Activated CD8-positive, alpha-beta memory T cell treated with anti-CD3 and anti-CD28 coated beads for 48 hours (primary cell): ENCODE results near the gene HOXC11.

Source experiments
- DNase-seq, 3 experiments: peaks; one replicate each; pipeline ENCODE4 v3.0.0-alpha.2; 2020; ENCODE audit warnings: low read depth in 2 of 3, low spot score in 2 of 3

The HOXC11 gene

GRCh38 chr12:53956251-53956887 lies 16.6 kb upstream of the HOXC11 start:
- DNase-seq: no peak

GRCh38 chr12:53956914-53957536 lies 15.9 kb upstream of the HOXC11 start:
- DNase-seq: no peak

GRCh38 chr12:53958128-53958527 lies 14.8 kb upstream of the HOXC11 start:
- no peak for DNase-seq

- DNase-seq: no peak
Observed at GRCh38 chr12:53959314-53959713, 13.6 kb upstream of the HOXC11 start.

- DNase-seq: no peak
Observed at GRCh38 chr12:53960187-53961024, 12.5 kb upstream of the HOXC11 start.

- no peak for DNase-seq
Observed at GRCh38 chr12:53961025-53961761, 11.7 kb upstream of the HOXC11 start.

- no peak for DNase-seq
Observed at GRCh38 chr12:53963005-53963404, 9.9 kb upstream of the HOXC11 start.

- no peak for DNase-seq
Observed at GRCh38 chr12:53963434-53964314, 9.3 kb upstream of the HOXC11 start.

GRCh38 chr12:53964315-53964713 lies 8.6 kb upstream of the HOXC11 start:
- no peak for DNase-seq

- DNase-seq: no peak
Observed at GRCh38 chr12:53965281-53966084, 7.4 kb upstream of the HOXC11 start.

GRCh38 chr12:53966085-53966384 lies 6.9 kb upstream of the HOXC11 start:
- no peak for DNase-seq

- no peak for DNase-seq
Observed at GRCh38 chr12:53966385-53967133, 6.4 kb upstream of the HOXC11 start.

GRCh38 chr12:53967421-53967925 lies 5.5 kb upstream of the HOXC11 start:
- no peak for DNase-seq

- no peak for DNase-seq
Observed at GRCh38 chr12:53968214-53969127, 4.5 kb upstream of the HOXC11 start.

- no peak for DNase-seq
Observed at GRCh38 chr12:53969588-53970259, 3.2 kb upstream of the HOXC11 start.

- no peak for DNase-seq
Observed at GRCh38 chr12:53970451-53970850, 2.5 kb upstream of the HOXC11 start.

- DNase-seq: no peak
Observed at GRCh38 chr12:53971129-53971528, 1.8 kb upstream of the HOXC11 start.
